HEK293 (cell line): ENCODE data around the gene SMCO4.

Experiments
- CTCF ChIA-PET: fragments of 350-600 bp; formaldehyde crosslinking; extraction: SDS; loops from one replicate; lab custom pipeline; 2021; ENCODE audit warnings: antibody characterized with exemption; lab: Yijun Ruan, JAX
- POLR2A ChIA-PET: fragments of 300-600 bp; formaldehyde crosslinking; extraction: SDS; loops from one replicate; lab custom pipeline; 2020; ENCODE audit warnings: antibody characterized with exemption, inconsistent platforms; lab: Yijun Ruan, JAX
- H3K27ac ChIP-seq: fragments of 200-500 bp; sonication (Bioruptor generic); 2 replicates; pipeline ENCODE4 v1.5.1; 2014; ENCODE audit warnings: low read depth, low read length, control low read depth, inconsistent platforms; ENCODE audit errors: extremely low read depth
- H3K36me3 ChIP-seq, 2 experiments: fragments of 200-500 bp in 1 of 2; sonication (Bioruptor generic) in 1 of 2; 1 replicate in 1 of 2; 2 replicates in 1 of 2; pipeline ENCODE4 v1.5.1; 2014 to 2017; ENCODE audit warnings: inconsistent platforms in 2 of 2, low read length in 2 of 2; ENCODE audit not compliant: control insufficient read depth in 2 of 2, insufficient read depth in 1 of 2
- H3K4me1 ChIP-seq: fragments of 200-500 bp; sonication (Bioruptor generic); 2 replicates; pipeline ENCODE4 v1.5.1; 2014; ENCODE audit warnings: mild to moderate bottlenecking, low read length, inconsistent platforms; ENCODE audit not compliant: control insufficient read depth, insufficient read depth
- H3K4me3 ChIP-seq: 2 replicates; pipeline ENCODE4 v1.5.1; 2011; ENCODE audit warnings: low read depth, mild to moderate bottlenecking, control low read depth, low read length, moderate library complexity
- H3K9me3 ChIP-seq: fragments of 200-500 bp; sonication (Bioruptor generic); 2 replicates; pipeline ENCODE4 v1.5.1; 2014; ENCODE audit warnings: low read depth, low read length, inconsistent platforms; ENCODE audit not compliant: control insufficient read depth, insufficient read depth
- BCL6B ChIP-seq: fragments of 450-650 bp; formaldehyde crosslinking; IDR thresholded peaks from 2 replicates; pipeline ENCODE4 v1.5.1; 2017; ENCODE audit warnings: missing biosample characterization, missing genetic modification characterization
- CTCF ChIP-seq: fragments of 450-650 bp; formaldehyde crosslinking; IDR thresholded peaks from 2 replicates; pipeline ENCODE4 v1.5.1; 2016; ENCODE audit warnings: missing biosample characterization, missing genetic modification characterization
- IKZF3 ChIP-seq: fragments of 450-650 bp; IDR thresholded peaks from 2 replicates; pipeline ENCODE4 v1.5.0; 2018; ENCODE audit warnings: missing biosample characterization, mild to moderate bottlenecking, missing genetic modification characterization, moderate library complexity
- TRIM28 ChIP-seq: IDR thresholded peaks from 2 replicates; pipeline ENCODE4 v1.6.1; 2011; ENCODE audit warnings: low read length, control low read depth, borderline replicate concordance
- ZFHX2 ChIP-seq: fragments of 450-650 bp; formaldehyde crosslinking; conservative IDR thresholded peaks from 2 replicates; pipeline ENCODE4 v1.5.1; 2016; ENCODE audit warnings: missing biosample characterization, missing genetic modification characterization
- ZIC2 ChIP-seq: fragments of 450-650 bp; formaldehyde crosslinking; IDR thresholded peaks from 2 replicates; pipeline ENCODE4 v1.5.1; 2016; ENCODE audit warnings: missing biosample characterization, missing genetic modification characterization
- ZNF157 ChIP-seq: fragments of 450-650 bp; formaldehyde crosslinking; IDR thresholded peaks from 2 replicates; pipeline ENCODE4 v1.5.1; 2016; ENCODE audit warnings: missing biosample characterization, missing genetic modification characterization
- ZNF175 ChIP-seq: fragments of 450-650 bp; formaldehyde crosslinking; IDR thresholded peaks from 2 replicates; pipeline ENCODE4 v1.5.1; 2016; ENCODE audit warnings: missing biosample characterization, missing genetic modification characterization
- ZNF274 ChIP-seq, 2 experiments: fragments of 200-500 bp in 1 of 2; fragments of 450-650 bp in 1 of 2; sonication (Bioruptor generic) in 1 of 2; formaldehyde crosslinking in 1 of 2; IDR thresholded peaks; 2 replicates each; pipeline versions ENCODE4 v1.5.1 to v1.6.1; 2014 to 2016; ENCODE audit warnings: borderline replicate concordance in 1 of 2, inconsistent platforms in 1 of 2, low read length in 1 of 2, missing biosample characterization in 1 of 2, missing genetic modification characterization in 1 of 2
- ZNF292 ChIP-seq: fragments of 450-650 bp; formaldehyde crosslinking; IDR thresholded peaks from 2 replicates; pipeline ENCODE4 v1.5.1; 2016; ENCODE audit warnings: low read depth, missing biosample characterization, missing genetic modification characterization, borderline replicate concordance
- ZNF335 ChIP-seq: fragments of 450-650 bp; formaldehyde crosslinking; conservative IDR thresholded peaks from 2 replicates; pipeline ENCODE4 v1.5.1; 2016; ENCODE audit warnings: missing biosample characterization, missing genetic modification characterization
- ZNF394 ChIP-seq: fragments of 450-650 bp; formaldehyde crosslinking; IDR thresholded peaks from 2 replicates; pipeline ENCODE4 v1.5.1; 2016; ENCODE audit warnings: missing biosample characterization, missing genetic modification characterization, mild to moderate bottlenecking, moderate library complexity, borderline replicate concordance
- ZNF561 ChIP-seq: fragments of 450-650 bp; IDR thresholded peaks from 2 replicates; pipeline ENCODE4 v1.5.1; 2018; ENCODE audit warnings: missing biosample characterization, missing genetic modification characterization, borderline replicate concordance
- ZNF610 ChIP-seq: fragments of 450-650 bp; formaldehyde crosslinking; IDR thresholded peaks from 2 replicates; pipeline ENCODE4 v1.5.1; 2016; ENCODE audit warnings: missing biosample characterization, missing genetic modification characterization, borderline replicate concordance
- ZNF645 ChIP-seq: fragments of 450-650 bp; formaldehyde crosslinking; IDR thresholded peaks from 2 replicates; pipeline ENCODE4; 2016; ENCODE audit warnings: missing biosample characterization, missing genetic modification characterization
- ZNF654 ChIP-seq: fragments of 450-650 bp; formaldehyde crosslinking; IDR thresholded peaks from 2 replicates; pipeline ENCODE4 v1.5.1; 2016; ENCODE audit warnings: low read depth, missing biosample characterization, missing genetic modification characterization
- ZNF747 ChIP-seq: fragments of 450-650 bp; formaldehyde crosslinking; IDR thresholded peaks from 2 replicates; pipeline ENCODE4 v1.5.1; 2016; ENCODE audit warnings: missing biosample characterization, missing genetic modification characterization
- TF ChIP-seq, protein P1 (sequence below): fragments of 450-650 bp; formaldehyde crosslinking; IDR thresholded peaks from 2 replicates; pipeline ENCODE4 v1.5.1; 2016; ENCODE audit warnings: missing biosample characterization, missing genetic modification characterization
- TF ChIP-seq, protein P2 (sequence below): fragments of 450-650 bp; formaldehyde crosslinking; conservative IDR thresholded peaks from 2 replicates; pipeline ENCODE4 v1.5.1; 2016; ENCODE audit warnings: low read depth, missing biosample characterization, missing genetic modification characterization
- TF ChIP-seq, protein P3 (sequence below): fragments of 450-650 bp; formaldehyde crosslinking; IDR thresholded peaks from 2 replicates; pipeline ENCODE4 v1.5.1; 2016; ENCODE audit warnings: missing biosample characterization, missing genetic modification characterization

SMCO4 gene

DNA sequence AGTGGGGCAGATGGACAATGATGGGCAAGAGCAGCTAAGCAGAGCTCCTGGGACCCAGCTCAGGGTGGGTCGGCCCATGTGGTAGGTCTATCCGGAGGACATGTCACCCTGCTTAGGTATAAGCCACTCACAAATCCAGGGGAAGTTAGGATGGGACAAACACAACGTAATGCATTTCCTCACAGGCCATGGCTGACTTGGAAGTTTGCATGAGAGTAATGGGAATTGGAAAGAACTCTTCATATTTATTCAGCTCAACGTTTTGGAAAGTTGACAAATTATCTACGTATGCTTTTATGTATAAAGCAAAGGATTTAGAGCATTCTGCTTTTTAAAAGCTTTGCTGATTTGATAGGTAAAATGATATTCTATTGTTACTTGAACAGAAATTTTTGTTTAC, 74.9 kb downstream of the SMCO4 start (continued):
- TF ChIP-seq, protein P1, sequence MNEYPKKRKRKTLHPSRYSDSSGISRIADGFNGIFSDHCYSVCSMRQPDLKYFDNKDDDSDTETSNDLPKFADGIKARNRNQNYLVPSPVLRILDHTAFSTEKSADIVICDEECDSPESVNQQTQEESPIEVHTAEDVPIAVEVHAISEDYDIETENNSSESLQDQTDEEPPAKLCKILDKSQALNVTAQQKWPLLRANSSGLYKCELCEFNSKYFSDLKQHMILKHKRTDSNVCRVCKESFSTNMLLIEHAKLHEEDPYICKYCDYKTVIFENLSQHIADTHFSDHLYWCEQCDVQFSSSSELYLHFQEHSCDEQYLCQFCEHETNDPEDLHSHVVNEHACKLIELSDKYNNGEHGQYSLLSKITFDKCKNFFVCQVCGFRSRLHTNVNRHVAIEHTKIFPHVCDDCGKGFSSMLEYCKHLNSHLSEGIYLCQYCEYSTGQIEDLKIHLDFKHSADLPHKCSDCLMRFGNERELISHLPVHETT (tag by site-specific recombination): no peak

- H3K36me3 ChIP-seq: no peaks in the 10 kb centered on the region
- no peaks in the 10 kb centered on the region for H3K4me1 ChIP-seq
- no peak overlapping the region for H3K4me3 ChIP-seq
- ChIA-PET CTCF (no interaction called here), POLR2A (no interaction called here)
- H3K27ac ChIP-seq: no peak overlapping the region
- no peaks in the 10 kb centered on the region for H3K9me3 ChIP-seq
- TF ChIP-seq ZFHX2 (tag by site-specific recombination): no peak
- no peak for TF ChIP-seq ZNF292 (tag by site-specific recombination)
- no peak for TF ChIP-seq ZNF561 (tag by site-specific recombination)
- TF ChIP-seq ZNF610 (tag by site-specific recombination): no peak
- no peak for TF ChIP-seq ZNF645 (tag by site-specific recombination)
- no peak for TF ChIP-seq ZIC2 (tag by site-specific recombination)
- TF ChIP-seq ZNF335: no peak
- TF ChIP-seq CTCF (tag by site-specific recombination): no peak
- no peak for TF ChIP-seq ZNF394 (tag by site-specific recombination)
- no peak for TF ChIP-seq ZNF175 (tag by site-specific recombination)
- no peak for TF ChIP-seq ZNF157 (tag by site-specific recombination)
- no peak for TF ChIP-seq TRIM28
- TF ChIP-seq ZNF654 (tag by site-specific recombination): no peak
- TF ChIP-seq, all 188 proteins: peak for 0
Observed at GRCh38 chr11:93467054-93467453, 76.1 kb downstream of the SMCO4 start.

DNA sequence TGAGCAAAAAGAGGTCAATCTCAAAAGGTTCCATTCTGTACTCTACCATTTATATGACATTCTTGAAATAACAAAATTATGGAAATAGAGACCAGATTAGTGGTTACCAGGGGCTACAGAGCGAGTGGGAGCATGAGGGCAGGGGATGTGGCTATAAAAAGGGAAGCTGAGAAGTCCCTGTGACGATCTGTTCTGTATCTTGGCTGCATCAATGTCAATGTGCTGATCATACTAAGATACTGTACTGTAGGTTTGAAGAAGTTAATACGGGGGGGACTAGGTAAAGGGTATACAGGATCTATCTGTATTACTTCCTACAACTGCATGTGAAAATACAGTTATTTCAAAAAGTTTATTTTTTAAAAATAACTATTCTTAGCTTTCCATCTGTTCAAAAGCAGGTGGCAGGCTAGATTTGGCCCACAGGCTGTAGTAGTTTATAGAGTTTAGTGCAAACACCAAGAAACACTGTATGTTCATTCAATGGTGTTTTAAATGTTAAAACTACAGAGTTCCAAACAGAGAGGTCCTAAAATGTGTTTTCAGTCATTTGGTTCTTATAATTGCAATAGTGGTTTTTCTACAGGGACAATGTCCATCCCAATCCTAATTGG, 78.2 kb downstream of the SMCO4 start:
- ChIA-PET CTCF (interaction anchor here (0.7 kb wide), 1 partner anchor 350 kb away, joined by 3 read pairs; no protein-coding TSS in a partner anchor), POLR2A (no interaction called here)
- H3K4me3 ChIP-seq: no peak overlapping the region
- H3K36me3 ChIP-seq: no peaks in the 10 kb centered on the region
- H3K27ac ChIP-seq: no peak overlapping the region
- H3K9me3 ChIP-seq: no peaks in the 10 kb centered on the region
- no peaks in the 10 kb centered on the region for H3K4me1 ChIP-seq
- TF ChIP-seq BCL6B (tag by site-specific recombination) (no peak), IKZF3 (tag by site-specific recombination) (no peak), ZNF274 (IDR thresholded peaks at IDR 0.05; ENCODE audit: low read length) (no peak), ZNF274 (tag by site-specific recombination; IDR thresholded peaks at IDR 0.05; ENCODE audit: borderline replicate concordance) (no peak), ZNF747 (tag by site-specific recombination) (no peak)
- TF ChIP-seq, protein P2, sequence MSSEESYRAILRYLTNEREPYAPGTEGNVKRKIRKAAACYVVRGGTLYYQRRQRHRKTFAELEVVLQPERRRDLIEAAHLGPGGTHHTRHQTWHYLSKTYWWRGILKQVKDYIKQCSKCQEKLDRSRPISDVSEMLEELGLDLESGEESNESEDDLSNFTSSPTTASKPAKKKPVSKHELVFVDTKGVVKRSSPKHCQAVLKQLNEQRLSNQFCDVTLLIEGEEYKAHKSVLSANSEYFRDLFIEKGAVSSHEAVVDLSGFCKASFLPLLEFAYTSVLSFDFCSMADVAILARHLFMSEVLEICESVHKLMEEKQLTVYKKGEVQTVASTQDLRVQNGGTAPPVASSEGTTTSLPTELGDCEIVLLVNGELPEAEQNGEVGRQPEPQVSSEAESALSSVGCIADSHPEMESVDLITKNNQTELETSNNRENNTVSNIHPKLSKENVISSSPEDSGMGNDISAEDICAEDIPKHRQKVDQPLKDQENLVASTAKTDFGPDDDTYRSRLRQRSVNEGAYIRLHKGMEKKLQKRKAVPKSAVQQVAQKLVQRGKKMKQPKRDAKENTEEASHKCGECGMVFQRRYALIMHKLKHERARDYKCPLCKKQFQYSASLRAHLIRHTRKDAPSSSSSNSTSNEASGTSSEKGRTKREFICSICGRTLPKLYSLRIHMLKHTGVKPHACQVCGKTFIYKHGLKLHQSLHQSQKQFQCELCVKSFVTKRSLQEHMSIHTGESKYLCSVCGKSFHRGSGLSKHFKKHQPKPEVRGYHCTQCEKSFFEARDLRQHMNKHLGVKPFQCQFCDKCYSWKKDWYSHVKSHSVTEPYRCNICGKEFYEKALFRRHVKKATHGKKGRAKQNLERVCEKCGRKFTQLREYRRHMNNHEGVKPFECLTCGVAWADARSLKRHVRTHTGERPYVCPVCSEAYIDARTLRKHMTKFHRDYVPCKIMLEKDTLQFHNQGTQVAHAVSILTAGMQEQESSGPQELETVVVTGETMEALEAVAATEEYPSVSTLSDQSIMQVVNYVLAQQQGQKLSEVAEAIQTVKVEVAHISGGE (tag by site-specific recombination): no peak
- TF ChIP-seq, protein P3, sequence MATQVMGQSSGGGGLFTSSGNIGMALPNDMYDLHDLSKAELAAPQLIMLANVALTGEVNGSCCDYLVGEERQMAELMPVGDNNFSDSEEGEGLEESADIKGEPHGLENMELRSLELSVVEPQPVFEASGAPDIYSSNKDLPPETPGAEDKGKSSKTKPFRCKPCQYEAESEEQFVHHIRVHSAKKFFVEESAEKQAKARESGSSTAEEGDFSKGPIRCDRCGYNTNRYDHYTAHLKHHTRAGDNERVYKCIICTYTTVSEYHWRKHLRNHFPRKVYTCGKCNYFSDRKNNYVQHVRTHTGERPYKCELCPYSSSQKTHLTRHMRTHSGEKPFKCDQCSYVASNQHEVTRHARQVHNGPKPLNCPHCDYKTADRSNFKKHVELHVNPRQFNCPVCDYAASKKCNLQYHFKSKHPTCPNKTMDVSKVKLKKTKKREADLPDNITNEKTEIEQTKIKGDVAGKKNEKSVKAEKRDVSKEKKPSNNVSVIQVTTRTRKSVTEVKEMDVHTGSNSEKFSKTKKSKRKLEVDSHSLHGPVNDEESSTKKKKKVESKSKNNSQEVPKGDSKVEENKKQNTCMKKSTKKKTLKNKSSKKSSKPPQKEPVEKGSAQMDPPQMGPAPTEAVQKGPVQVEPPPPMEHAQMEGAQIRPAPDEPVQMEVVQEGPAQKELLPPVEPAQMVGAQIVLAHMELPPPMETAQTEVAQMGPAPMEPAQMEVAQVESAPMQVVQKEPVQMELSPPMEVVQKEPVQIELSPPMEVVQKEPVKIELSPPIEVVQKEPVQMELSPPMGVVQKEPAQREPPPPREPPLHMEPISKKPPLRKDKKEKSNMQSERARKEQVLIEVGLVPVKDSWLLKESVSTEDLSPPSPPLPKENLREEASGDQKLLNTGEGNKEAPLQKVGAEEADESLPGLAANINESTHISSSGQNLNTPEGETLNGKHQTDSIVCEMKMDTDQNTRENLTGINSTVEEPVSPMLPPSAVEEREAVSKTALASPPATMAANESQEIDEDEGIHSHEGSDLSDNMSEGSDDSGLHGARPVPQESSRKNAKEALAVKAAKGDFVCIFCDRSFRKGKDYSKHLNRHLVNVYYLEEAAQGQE (tag by site-specific recombination): no peak
